Kidney epithelial cell (primary cell): Measurements from ENCODE around the gene SPAG5. TPM values are rescaled to one million over a fixed set of nuclear protein-coding genes. Genes with fewer than 3 reads are reported as not detected.

Experiments used
- DNase-seq: peaks from one replicate; pipeline ENCODE4 v3.0.0-alpha.2; 2010; ENCODE audit warnings: low read depth
- H3K27me3 ChIP-seq: 2 replicates; pipeline ENCODE4 v1.6.0; 2011; ENCODE audit warnings: low read length; ENCODE audit not compliant: control insufficient read depth, insufficient read depth
- H3K36me3 ChIP-seq: 2 replicates; pipeline ENCODE4 v1.5.1; 2011; ENCODE audit warnings: low read length; ENCODE audit not compliant: control insufficient read depth, insufficient read depth
- H3K4me3 ChIP-seq: 2 replicates; pipeline ENCODE4 v1.5.1; 2011; ENCODE audit warnings: low read depth, mild to moderate bottlenecking, control low read depth, low read length
- CTCF ChIP-seq: IDR thresholded peaks from 2 replicates; pipeline ENCODE4 v1.5.1; 2011; ENCODE audit warnings: mild to moderate bottlenecking, moderate library complexity, low read length, control low read depth, inconsistent platforms; ENCODE audit not compliant: insufficient read depth, poor library complexity, severe bottlenecking
- total RNA-seq: library from RNA; depleted of rRNA; stranded (reverse); fragments of >200 nt; gene quantifications from 2 replicates; pipeline ENCODE4 v1.2.3, GENCODE V29; 2015

Gene SPAG5
- total RNA-seq, 1 donor from 2014 or later = 9.7 TPM

DNA sequence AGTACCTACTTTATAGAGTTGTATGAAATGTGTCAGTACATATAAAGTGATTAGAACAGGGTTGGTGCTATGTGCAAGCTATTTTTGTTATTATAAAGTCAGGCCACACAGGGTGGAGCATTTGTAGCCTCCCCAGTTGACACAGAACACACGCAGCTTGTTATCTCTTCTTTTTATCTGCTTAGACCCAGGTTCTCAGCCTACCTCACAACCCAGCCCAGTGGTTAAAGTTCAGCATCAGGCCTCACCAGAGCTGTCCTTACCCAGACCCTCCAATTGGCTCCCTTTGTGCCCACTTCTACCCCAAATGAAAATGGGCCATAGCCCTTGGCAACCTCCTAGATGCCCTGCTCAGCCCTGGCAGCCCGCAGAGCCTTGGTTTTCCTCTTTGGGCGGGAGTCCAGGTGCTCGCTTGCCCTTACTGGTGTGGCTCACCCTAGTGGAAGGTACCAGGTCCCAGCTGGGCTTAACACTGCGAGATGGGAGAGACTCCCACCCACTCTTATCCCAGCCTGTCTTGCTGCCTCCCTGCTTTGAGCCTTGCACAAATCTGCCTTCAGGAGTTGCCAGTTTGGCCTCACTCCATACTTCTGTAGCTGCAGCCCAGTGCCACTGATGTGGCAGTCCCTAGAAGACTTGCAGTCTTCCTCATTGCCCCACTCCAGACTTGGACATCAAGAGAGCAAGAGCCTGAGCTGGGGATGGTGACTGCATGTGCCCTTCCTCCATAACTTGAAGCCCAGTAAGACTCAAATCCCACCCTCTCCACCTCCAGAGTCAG, 26.4 kb downstream of the SPAG5 start:
- no peak for DNase-seq
- H3K27me3 ChIP-seq = no peaks in the 10 kb centered on the region
- no peak overlapping the region for H3K4me3 ChIP-seq
- no peaks in the 10 kb centered on the region for H3K36me3 ChIP-seq
- TF ChIP-seq CTCF = no peak

- Histone ChIP-seq H3K36me3 (no peaks in the 10 kb centered on the region), H3K27me3 (no peaks in the 10 kb centered on the region), H3K4me3 (peak within 1 kb of the TSS; percentile 57)
- TF ChIP-seq CTCF = no peak
- peak; percentile 74 for DNase-seq
Measured at GRCh38 chr17:28571361-28572122, 27.3 kb downstream of the SPAG5 start, which contains the start of gene PIGS. Gene PIGS (minus strand): TSS chr17:28571524. CDS start chr17:28571496, 28 bp downstream.

DNA sequence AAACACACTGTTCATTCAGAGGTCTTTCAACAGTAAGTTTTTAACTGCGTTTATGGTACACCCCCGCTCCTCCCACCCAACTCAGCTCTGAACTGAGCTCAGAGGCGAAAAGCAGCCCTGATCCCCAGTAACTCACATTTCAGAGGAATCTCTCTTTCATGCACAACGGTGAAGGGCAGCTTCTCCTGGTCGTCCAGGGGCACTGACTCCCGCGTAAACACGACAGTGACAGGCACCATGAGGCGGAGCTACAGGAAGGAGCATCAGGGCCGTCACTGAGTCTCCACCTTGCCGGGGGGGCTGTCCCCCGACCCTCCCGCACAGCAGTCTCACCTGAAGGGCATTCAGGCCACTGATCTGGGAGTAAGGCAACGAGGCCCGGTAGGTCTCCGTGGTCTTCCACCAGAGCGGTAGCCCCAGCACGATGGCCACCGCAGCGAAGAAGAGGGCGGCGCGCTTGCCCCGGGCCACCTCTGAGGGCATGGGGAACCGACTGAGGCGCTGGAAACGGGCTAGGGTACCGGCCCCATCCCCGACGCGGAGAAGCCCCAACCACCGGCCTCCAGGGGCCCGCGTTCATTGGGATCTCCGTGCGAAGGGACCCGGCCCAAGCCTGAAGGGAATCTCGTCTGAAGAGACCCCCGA, 28.0 kb downstream of the SPAG5 start:
- H3K27me3 ChIP-seq = no peaks in the 10 kb centered on the region
- no peaks in the 10 kb centered on the region for H3K36me3 ChIP-seq
- H3K4me3 ChIP-seq = peak overlapping the region; percentile 57
- TF ChIP-seq CTCF = no peak
- no peak for DNase-seq

DNA sequence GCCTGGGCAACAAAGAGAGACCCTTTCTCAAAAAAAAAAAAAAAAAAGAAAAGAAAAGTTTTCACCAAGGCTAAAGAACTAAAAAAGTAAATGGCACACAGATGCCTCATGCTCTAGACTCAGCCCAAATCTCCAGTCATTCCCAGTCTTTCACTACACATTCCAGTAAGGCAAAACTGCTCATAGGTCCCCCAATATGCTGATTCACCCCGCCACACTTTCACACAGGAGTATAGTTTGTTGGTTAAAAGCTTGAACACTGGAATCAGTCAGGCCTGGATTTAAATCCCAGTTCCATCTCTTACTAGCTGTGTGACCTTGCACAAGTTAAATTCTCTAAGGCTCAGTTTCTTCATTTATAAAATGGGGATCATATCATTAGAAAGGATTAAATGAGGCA, 29.4 kb downstream of the SPAG5 start:
- TF ChIP-seq CTCF = no peak
- Histone ChIP-seq H3K36me3 (no peaks in the 10 kb centered on the region), H3K4me3 (no peak overlapping the region), H3K27me3 (no peaks in the 10 kb centered on the region)
- no peak for DNase-seq

- Histone ChIP-seq H3K4me3 (no peak overlapping the region), H3K27me3 (no peaks in the 10 kb centered on the region), H3K36me3 (no peaks in the 10 kb centered on the region)
- no peak for DNase-seq
- no peak for TF ChIP-seq CTCF
Measured at GRCh38 chr17:28567604-28568003, 31.2 kb downstream of the SPAG5 start.
